Mucosa of gallbladder (tissue), 1 donor: Measurements from ENCODE around the gene GPX3. TPM values are rescaled to one million over a fixed set of nuclear protein-coding genes. Genes with fewer than 3 reads are reported as not detected.

Experiments
- DNase-seq: peaks from one replicate; pipeline ENCODE4 v3.0.0-alpha.2; 2020; ENCODE audit warnings: low spot score
- total RNA-seq: library from RNA; stranded (reverse); gene quantifications from one replicate; pipeline ENCODE4 v1.2.1, GENCODE V29; 2021
- donor health status: DM: no; HTN: no; CAD: no.

Gene GPX3, protein sequence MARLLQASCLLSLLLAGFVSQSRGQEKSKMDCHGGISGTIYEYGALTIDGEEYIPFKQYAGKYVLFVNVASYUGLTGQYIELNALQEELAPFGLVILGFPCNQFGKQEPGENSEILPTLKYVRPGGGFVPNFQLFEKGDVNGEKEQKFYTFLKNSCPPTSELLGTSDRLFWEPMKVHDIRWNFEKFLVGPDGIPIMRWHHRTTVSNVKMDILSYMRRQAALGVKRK
- total RNA-seq, result 131 TPM

DNA sequence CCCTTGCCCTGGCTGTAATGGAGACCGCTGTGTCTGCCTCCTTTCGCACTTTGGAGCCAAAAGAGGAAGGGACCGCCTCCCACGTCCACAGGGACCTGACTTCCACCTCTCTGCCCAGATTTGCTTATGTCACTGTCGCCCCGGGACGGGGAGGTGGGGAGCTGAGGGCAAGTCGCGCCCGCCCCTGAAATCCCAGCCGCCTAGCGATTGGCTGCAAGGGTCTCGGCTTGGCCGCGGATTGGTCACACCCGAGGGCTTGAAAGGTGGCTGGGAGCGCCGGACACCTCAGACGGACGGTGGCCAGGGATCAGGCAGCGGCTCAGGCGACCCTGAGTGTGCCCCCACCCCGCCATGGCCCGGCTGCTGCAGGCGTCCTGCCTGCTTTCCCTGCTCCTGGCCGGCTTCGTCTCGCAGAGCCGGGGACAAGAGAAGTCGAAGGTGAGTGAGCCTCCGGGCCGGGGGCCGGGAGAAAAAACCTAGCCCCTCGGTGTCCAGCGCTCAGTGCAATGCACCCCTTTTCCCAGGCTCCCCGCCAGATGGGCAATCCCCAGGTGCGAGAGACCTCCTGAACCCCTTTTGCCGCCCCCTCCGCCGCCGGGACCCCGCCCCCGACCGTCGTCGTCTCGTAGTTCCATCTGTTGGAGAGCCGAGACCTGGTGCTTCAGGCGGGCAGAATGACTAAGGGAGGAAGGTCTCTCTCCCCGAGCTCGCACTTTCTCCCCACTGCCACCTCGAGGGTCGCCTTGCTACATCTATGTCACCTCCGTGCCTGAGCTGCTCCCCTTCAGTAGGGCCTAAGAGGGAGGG is at the start of gene GPX3:
Gene GPX3 (plus strand): TSS at position 288 of the 807 bp plus-strand sequence. CDS start 64 bp downstream, at position 352.
- DNase-seq, result peak; percentile 80

DNA sequence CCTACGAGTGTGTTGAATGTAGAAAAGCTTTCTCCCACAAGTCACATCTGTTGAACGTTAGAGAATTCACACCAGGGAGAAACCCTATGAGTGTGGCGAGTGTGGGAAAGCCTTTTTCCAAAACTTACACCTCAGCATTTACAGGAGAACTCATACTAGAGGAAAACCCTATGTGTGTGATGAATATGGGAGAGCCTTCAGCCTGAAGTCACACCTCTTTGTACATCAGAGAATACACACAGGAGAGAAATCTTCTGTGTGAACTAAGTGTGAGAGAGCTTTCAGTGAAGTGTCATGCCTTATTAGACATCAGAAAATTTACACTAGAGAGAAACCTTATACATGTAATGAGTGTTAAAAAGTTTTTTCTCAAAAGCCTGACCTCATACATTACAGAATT is 41.8 kb upstream of the GPX3 start:
- no peak for DNase-seq

DNA sequence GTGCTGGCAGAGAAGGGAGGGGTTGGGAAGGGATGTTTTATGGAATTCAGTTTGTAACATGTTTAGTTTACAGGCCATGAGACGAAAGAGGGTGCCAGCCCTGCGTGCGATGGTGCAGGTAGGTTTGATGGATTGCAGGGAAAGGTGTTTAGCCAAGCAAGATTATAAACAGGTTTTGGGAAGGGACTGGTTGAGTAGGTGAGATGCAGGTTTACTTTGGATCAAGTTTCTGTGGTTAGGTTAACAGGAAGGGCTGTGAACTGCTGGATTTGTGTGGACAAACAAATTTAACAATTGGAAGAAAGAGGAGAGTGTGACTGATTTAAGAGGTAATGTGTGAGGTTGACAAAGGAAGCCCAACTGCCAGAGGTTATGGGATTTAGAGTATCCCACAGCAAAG is 32.6 kb upstream of the GPX3 start:
- no peak for DNase-seq

DNA sequence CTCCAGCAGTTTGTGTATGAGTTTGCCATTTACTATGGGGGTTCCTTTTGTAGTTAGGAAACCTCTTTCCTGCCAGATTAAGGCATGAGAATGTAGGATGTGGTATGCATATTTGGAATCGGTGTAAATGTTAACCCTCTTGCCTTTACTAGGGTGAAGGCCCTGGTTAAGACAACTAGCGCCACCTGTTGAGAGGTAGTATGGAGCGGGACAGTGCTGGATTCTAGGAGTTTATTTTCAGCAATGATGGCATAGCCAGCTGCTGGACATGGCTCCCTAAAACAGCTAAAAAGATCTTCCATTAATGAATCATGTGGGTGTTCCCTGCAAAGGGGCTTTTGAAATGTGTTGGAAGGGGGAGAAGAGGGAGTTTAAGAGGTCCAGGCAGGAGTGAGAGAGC is 30.7 kb upstream of the GPX3 start:
- no peak for DNase-seq

DNA sequence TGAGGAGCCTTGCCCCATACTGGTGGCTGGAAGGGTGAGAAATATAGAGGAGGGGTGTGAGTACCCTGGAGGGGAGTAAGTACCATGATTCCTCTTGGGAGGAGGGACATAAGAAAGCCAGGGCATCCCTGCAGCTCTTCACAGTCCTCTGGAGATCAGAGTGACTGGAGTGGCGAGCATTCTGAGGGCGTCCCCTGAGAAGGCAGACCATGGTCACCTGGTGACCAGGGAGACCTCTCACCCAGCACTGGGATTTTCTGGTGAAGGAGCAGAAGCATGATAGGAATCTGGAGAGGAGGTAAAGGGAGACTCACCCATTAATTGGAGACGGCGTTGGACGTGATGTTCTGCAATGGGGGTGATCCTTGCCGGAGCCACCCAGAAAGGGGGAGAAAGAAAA is 27.7 kb upstream of the GPX3 start:
- no peak for DNase-seq

DNA sequence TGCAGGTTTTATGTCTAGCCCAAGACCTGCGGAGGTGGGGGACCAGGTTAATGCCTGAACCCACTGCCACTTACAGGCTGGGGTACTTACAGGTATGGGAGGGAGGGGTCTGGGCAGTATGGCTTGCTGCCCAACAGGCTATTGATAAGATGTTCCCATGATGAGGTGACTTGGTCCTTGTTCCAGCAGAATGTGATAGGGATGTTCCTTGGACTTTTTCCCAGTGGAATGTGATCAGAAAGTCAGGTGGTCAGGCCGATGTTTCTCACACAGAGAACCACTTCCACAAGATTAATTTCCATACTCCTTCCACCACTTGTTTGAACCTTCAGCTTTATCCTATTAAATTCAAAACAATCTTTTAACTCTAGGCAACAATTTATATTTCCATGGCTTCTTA is 27.0 kb upstream of the GPX3 start:
- no peak for DNase-seq

DNA sequence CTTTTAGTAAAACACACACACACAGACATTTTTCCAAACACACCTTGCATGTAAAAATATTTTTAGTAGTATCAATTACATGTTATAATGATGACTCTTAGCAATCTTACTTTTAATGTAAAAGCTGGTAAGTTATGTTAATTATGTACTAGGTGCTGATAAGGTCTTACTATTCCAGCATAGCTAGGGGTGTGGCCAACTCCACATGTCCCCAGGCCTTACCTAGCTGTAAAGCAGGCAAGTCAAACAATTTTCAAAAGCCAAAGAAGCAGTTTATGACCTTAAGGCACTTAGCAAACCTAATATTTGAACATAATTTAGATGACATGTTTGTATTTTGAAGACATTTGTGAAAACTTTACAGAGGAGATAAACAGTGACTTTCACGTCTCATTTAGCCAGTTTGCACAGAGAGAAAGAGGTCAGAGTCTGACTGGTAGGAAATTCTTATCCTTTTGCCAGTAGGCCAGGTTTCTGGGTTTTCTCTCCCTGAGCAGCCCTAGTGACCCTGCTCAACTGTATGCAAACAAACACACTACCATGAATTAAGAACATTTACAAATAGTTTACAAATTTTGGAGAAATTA is 26.5 kb upstream of the GPX3 start:
- DNase-seq, result no peak

DNA sequence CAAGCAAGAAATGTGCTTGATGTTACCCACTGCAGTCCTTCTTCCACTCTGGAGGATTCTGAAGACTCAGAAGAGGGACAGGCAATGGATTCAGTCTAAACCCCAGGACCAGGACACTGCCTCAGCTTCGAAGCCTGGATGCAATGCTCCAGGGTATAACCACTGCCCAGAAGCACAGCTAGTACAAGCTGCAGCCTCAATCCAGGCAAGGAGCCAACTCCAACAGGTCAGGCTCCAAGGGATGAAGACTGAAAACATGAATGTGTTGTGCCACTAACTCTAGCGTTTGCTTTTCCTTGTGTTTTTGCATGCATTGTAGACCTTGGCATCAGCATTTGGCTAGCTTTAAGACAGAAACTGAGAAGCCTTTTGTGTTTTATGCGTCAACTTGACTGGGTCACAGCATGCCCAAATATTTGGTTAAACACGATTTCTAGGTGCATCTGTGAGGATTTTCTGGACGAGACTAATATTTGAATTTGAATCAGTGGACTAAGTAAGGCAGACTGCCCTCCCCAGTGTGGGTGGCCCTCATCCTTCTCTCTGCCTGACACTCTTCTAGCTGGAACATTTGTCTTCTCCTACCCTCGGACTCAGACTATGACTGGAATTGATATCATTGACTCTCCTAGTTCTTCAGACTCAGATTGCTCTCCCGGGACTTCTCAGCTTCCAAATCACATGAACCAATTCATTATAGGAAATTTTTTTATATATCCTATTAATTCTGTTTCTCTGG is 20.5 kb upstream of the GPX3 start:
- DNase-seq, result no peak

DNA sequence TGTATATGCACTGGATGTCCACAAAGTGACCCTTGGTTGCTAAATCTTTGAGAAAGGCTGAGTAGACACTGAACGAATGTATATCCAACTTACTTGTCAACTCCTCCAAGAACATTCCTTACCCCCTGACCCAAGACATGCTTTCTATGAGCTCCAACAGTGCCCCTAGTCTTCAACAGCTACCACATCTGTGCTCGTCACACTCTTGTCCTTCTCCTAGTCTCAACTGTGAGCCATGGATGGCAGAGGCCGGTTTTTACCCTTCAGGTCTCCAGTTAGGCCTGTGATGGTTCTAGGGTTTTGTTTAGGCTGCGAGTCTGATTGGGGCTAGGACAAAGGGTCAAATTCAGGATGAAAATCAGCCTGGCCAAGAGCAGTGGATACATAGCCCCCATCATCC is 19.0 kb upstream of the GPX3 start:
- no peak for DNase-seq

DNA sequence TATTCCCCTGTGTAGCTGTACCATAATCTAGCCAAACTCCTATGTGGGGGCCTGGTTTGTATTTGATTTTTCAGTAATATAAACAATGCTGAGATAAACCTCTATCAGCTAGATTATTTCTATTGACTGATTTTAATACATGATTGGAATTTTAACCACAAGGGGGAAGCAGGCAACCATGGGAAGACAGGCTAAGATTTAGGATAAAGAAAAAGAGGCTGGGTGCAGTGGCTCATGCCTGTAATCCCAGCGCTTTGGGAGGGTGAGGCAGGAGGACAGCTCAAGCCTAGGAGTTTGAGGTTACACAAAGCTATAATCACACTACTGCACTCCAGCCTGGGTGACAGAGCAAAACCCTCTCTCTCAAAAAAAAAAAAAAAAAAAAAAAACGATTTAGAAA is 18.1 kb upstream of the GPX3 start:
- DNase-seq, result no peak

DNA sequence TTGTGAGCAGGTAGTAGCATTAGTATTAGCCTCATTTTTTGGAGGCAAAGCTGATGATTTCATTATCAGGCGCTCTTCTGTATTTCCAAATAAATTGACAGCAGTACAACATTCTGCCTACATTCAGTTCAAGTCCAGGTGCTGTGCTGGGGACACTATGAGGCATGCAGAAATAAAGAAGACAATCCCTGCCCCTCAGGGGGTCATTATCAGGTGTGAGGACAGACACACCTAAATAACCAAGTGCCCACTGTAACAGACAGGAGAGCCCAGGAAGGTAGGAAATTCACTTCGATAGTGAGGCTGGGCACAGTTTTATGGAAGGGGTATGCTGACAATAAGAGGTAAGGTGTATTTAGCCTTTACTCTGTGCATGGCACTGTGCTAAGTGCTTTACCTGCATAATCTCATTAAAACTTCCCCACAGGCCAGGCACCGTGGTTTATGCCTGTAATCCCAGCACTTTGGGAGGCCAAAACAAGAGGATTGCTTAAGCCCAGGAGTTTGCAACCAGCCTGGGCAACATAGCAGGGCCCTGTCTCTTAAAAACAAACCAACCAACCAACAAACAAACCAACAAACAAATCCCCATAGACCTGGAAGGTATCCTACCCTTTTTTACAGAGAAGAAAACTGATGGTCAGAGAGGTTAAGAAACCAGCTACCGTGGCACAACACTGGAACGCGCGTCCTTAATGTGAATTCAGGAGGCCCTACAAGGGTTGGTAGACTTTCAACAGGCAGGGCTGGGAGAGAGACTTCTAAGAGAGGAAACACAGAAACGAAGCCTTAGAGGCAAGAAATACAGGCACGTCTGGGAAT is 17.5 kb upstream of the GPX3 start:
- DNase-seq, result no peak

DNA sequence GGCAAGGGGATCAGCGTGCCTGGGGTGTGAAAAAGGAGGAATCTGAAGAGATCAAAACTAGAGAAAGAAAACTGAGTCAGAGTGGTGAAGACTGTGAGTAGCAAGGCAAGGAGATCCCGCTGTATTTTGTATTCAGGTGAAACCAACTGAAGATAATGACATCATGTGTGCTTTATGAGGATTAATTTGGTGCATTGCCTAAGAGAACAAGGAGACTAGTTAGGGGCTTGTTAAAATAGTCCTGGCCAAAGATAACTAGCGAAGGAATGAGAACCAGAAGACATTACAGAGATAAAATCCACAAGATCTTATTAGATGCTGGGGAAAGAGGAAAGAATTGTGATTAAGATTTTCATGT is 16.9 kb upstream of the GPX3 start:
- no peak for DNase-seq

DNA sequence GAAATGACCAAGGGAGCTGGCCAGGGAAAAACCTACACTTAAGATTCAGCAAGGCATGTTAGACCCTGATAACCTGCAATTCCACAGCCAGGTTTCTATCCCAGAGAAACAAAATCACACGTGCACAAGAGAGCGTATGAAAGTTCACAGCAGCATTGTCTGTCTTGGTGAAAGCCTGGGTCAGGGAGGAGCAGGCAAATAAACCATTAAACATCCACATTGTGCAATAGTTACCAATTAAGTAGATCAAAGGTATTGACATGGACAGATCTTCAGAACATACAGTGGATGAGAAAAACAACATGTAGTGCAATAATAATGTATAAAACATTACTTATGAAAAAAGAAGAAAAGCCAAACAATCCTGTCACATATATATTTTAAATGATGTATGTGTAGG is 15.9 kb upstream of the GPX3 start:
- no peak for DNase-seq

DNA sequence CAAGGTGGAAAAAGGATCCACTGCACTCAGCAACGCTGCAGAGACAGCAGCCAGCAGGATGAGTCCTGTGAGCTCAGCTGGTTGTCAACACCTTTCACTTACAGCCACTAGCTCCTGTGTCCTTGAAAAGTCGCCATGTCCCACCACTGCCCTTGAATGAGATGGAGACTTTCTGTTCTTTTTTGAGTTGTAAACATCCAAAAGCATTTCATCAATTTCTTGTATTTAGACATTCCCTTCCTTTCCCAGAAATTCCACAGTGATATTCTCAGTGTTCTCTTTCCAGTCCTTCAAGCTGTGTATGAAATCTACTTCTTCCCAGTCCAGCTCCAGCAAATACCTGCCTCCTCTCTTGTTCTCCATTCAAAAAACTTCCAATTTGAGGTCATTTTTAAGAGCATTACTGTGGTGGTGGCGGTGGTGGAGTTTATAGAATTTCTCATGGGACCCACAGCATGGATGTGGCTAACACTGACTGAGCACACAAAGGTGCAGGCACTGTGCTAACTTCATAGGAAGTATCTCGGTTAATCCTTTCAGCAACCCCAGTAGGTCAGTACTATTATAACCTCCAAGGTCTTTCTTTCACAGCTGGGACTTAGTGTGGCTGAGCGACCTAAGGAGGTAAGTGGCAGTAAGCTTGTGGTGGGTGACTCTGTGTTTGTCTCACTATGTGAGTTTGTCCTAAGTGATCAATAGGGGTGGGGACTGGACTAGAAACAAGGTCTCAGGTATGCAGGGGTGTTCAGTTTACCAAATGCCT is 15.0 kb upstream of the GPX3 start:
- DNase-seq, result peak; percentile 51

DNA sequence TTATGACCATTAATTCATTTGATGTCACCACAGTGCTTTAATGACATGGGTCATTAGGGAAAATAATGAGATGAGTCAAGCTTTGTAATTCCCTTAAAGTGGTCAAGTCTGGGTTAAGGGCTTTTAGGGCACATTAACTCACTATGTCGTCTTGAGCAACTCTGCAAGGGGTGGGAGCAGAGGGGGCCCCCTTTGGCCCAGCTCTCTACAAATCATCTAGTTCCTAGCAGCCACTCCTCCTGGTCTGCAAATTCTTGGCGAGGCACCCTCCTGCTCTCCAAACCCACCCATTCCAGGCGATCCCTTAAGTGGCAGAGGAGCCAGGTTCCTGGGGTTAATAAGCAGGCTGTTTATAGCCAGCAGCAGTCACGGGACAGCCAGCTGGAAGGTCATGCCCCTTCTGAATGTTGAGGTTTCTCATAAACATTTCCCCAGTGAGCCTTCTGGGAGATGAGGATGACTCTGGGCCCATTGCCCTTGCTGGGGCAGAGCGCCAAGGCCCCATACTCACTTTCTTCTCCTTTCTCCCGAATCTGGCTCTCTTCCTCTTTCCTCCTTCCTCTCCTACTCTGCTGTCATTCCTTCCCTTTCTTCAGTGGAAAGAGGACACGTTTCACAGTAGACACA is 14.3 kb upstream of the GPX3 start:
- DNase-seq, result peak; percentile 82

DNA sequence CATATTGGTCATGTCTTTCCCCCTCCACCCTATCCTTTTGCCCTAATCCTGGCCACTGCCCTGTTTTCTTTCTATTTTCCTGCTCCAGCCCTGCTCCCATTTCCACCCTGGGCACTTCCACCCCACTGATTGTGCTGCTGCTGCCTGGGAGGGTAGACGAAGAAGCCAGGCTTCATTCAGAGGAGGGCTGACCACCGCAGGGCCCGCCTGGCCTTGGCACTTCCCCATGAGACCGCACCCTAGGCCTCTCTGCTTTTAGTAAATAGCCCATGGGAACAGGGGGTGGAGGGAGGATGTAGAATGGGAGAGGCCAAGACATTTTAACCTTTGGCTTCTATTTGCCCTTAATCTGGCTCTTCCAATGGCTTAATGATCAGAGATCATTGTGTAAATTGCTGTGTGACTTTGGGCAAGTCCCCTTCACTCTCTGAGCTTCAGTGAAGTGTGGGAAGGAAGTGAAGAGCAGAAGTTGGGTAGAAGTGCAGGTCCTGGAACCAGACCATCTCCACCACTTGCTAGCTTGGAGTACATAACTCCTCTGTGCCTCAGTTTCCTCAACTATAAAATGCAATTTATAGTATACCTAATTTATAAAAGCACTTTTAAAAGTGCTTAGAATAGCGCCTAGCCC is 13.6 kb upstream of the GPX3 start:
- no peak for DNase-seq

DNA sequence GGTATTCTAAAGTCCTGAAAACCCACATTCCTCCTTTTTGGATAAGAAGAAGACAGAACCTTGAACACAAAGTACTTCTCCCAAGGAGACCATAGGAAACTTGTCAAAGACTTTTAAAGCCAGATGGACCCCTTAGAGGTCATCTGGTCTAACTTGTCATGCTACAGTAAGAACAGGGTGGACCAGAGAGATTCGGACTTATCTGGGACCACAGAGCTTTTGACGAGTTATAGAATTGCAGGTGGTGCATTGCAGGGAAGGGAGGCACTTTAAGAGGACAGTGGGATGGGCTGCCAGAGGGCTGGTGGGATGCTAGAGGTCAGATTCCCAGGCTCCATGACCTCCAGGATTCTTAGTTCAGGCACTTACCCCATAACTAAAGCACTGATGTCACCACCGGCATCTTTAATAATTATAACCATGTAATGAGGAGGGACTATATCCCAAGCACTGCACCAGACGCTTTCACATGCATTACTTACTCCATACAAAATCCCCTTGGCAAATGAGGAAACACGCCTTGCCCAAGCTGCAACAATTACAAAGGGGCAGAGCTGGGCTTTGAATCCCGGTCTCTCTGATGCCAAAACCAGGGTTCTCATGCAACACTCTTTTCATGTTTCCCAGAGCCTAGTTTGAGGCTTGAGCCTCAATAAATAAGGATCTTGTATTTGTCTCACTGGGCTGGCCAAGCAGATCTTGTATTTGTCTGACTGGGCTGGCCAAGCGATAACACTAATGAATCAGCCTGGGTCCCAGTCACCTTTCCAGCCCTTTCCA is 12.8 kb upstream of the GPX3 start:
- no peak for DNase-seq

DNA sequence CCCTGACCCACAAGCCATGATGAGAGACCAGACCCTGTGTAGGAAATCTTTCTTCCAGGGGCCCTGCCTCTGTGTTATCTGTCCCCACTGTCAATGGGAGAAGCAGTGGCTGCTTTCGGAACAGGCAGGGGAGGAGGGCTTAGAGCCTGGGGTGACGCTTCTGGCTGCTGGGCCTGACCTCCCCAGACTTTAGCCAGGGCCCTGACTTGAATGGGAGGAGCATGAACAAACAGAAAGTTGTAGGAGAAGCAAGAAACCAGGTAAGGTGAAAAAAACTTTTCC is 12.2 kb upstream of the GPX3 start:
- DNase-seq, result no peak

DNA sequence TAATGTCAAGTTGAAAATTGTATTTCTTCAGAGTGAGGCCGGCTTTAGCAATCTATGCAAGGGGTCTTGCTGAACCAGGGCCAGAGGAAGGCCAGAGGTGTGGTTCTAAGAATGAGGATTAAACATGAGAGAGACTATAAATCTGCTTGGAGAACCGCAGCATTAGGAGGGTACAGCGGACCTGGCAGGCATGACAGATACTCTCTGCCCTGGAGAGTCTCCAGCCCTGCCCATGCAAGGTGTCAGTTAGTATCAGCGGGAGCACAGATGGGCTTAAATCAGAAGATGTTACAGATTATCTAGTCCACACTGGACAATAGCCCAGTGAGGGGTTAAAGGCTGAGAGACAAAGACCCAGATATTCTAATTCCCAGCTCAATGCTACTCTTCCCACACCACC is 11.5 kb upstream of the GPX3 start:
- no peak for DNase-seq
